BLaER1 (cell line): Measurements from ENCODE around the gene ECE1.

Source experiments
- H3K27ac ChIP-seq: shearing (Covaris generic); formaldehyde crosslinking; 2 replicates; pipeline ENCODE4 v1.8.1; 2022
- H3K27me3 ChIP-seq: shearing (Covaris generic); formaldehyde crosslinking; 2 replicates; pipeline ENCODE4 v1.8.1; 2022
- H3K36me3 ChIP-seq: shearing (Covaris generic); formaldehyde crosslinking; 2 replicates; pipeline ENCODE4 v1.8.1; 2022
- H3K4me1 ChIP-seq: shearing (Covaris generic); formaldehyde crosslinking; 2 replicates; pipeline ENCODE4 v1.8.1; 2022
- H3K4me2 ChIP-seq: shearing (Covaris generic); formaldehyde crosslinking; 2 replicates; pipeline ENCODE4 v1.8.1; 2022
- H3K4me3 ChIP-seq: shearing (Covaris generic); formaldehyde crosslinking; 2 replicates; pipeline ENCODE4 v1.8.1; 2022
- H3K9ac ChIP-seq: shearing (Covaris generic); formaldehyde crosslinking; 2 replicates; pipeline ENCODE4 v1.8.1; 2022
- H3K9me3 ChIP-seq: shearing (Covaris generic); formaldehyde crosslinking; 2 replicates; pipeline ENCODE4 v1.8.1; 2022
- H4K20me1 ChIP-seq: shearing (Covaris generic); formaldehyde crosslinking; 2 replicates; pipeline ENCODE4 v1.8.1; 2022
- Cebpa-rat ChIP-seq: shearing (Covaris generic); IDR thresholded peaks from 2 replicates; pipeline ENCODE4 v1.8.1; 2022

ECE1 gene

GRCh38 chr1:21308847-21309652 is 18.8 kb upstream of the ECE1 start:
- peak overlapping the region; percentile 8; the same call in 1 of the 2 replicates for H3K27ac ChIP-seq
- H3K36me3 ChIP-seq: no peaks in the 10 kb centered on the region
- no peak overlapping the region for H3K4me3 ChIP-seq
- no peaks in the 10 kb centered on the region for H4K20me1 ChIP-seq
- H3K9me3 ChIP-seq: 0 out of 2 replicates have a peak, but pooled peaks cover 7% of the 10 kb centered on the region
- H3K4me2 ChIP-seq: peak overlapping the region; percentile 71
- H3K4me1 ChIP-seq: peaks cover 44% of the 10 kb centered on the region
- no peaks in the 10 kb centered on the region for H3K27me3 ChIP-seq
- H3K9ac ChIP-seq: peak overlapping the region; percentile 6; the same call in 1 of the 2 replicates
- TF ChIP-seq Cebpa-rat: no peak

GRCh38 chr1:21308330-21308729 is 18.1 kb upstream of the ECE1 start:
- peak overlapping the region; percentile 8; the same call in 1 of the 2 replicates for H3K27ac ChIP-seq
- H3K9ac ChIP-seq: no peak overlapping the region; the same call in 1 of the 2 replicates
- peaks cover 47% of the 10 kb centered on the region for H3K4me1 ChIP-seq
- 0 out of 2 replicates have a peak, but pooled peaks cover 7% of the 10 kb centered on the region for H3K9me3 ChIP-seq
- peak overlapping the region; percentile 71 for H3K4me2 ChIP-seq
- H4K20me1 ChIP-seq: no peaks in the 10 kb centered on the region
- no peaks in the 10 kb centered on the region for H3K27me3 ChIP-seq
- H3K4me3 ChIP-seq: no peak overlapping the region
- no peaks in the 10 kb centered on the region for H3K36me3 ChIP-seq
- TF ChIP-seq Cebpa-rat: no peak

GRCh38 chr1:21307663-21308305 is 17.5 kb upstream of the ECE1 start:
- Histone ChIP-seq H4K20me1 (no peaks in the 10 kb centered on the region), H3K36me3 (no peaks in the 10 kb centered on the region), H3K27ac (peak overlapping the region; percentile 8), H3K9me3 (0 out of 2 replicates have a peak, but pooled peaks cover 7% of the 10 kb centered on the region), H3K4me3 (no peak overlapping the region), H3K4me2 (peak overlapping the region; percentile 71), H3K9ac (no peak overlapping the region), H3K4me1 (peaks cover 53% of the 10 kb centered on the region), H3K27me3 (no peaks in the 10 kb centered on the region)
- TF ChIP-seq Cebpa-rat: no peak

- TF ChIP-seq Cebpa-rat: no peak
- 0 out of 2 replicates have a peak, but pooled peaks cover 7% of the 10 kb centered on the region for H3K9me3 ChIP-seq
- no peak overlapping the region for H3K9ac ChIP-seq
Measured at GRCh38 chr1:21307210-21307609, 16.9 kb upstream of the ECE1 start.

GRCh38 chr1:21305900-21306189 is 15.6 kb upstream of the ECE1 start:
- H3K9ac ChIP-seq: no peak overlapping the region
- no peaks in the 10 kb centered on the region for H3K27me3 ChIP-seq
- TF ChIP-seq Cebpa-rat: no peak
- no peak overlapping the region for H3K4me3 ChIP-seq
- no peak overlapping the region for H3K4me2 ChIP-seq
- H3K27ac ChIP-seq: no peak overlapping the region
- no peaks in the 10 kb centered on the region for H3K36me3 ChIP-seq
- 0 out of 2 replicates have a peak, but pooled peaks cover 7% of the 10 kb centered on the region for H3K9me3 ChIP-seq
- H4K20me1 ChIP-seq: no peaks in the 10 kb centered on the region
- H3K4me1 ChIP-seq: peaks cover 54% of the 10 kb centered on the region

More at GRCh38 chr1:21307210-21307609, 16.9 kb upstream of the ECE1 start:
- peak overlapping the region; percentile 8 for H3K27ac ChIP-seq
- H3K27me3 ChIP-seq: no peaks in the 10 kb centered on the region
- H3K36me3 ChIP-seq: no peaks in the 10 kb centered on the region
- H4K20me1 ChIP-seq: no peaks in the 10 kb centered on the region
- H3K4me3 ChIP-seq: no peak overlapping the region
- peak overlapping the region; percentile 71 for H3K4me2 ChIP-seq
- peaks cover 58% of the 10 kb centered on the region for H3K4me1 ChIP-seq

GRCh38 chr1:21305155-21305899 is 15.1 kb upstream of the ECE1 start:
- Histone ChIP-seq H3K4me3 (no peak overlapping the region), H3K36me3 (no peaks in the 10 kb centered on the region)

GRCh38 chr1:21304488-21304887 is 14.2 kb upstream of the ECE1 start:
- TF ChIP-seq Cebpa-rat: no peak
- no peaks in the 10 kb centered on the region for H4K20me1 ChIP-seq

More at GRCh38 chr1:21305155-21305899, 15.1 kb upstream of the ECE1 start:
- TF ChIP-seq Cebpa-rat: no peak
- H3K9ac ChIP-seq: no peak overlapping the region
- H3K27ac ChIP-seq: no peak overlapping the region
- H4K20me1 ChIP-seq: no peaks in the 10 kb centered on the region
- no peaks in the 10 kb centered on the region for H3K27me3 ChIP-seq
- H3K4me2 ChIP-seq: no peak overlapping the region
- H3K4me1 ChIP-seq: peaks cover 54% of the 10 kb centered on the region
- H3K9me3 ChIP-seq: 0 out of 2 replicates have a peak, but pooled peaks cover 4% of the 10 kb centered on the region

GRCh38 chr1:21302747-21303715 is 12.8 kb upstream of the ECE1 start:
- Histone ChIP-seq H3K9ac (no peak overlapping the region), H3K4me2 (peak overlapping the region; percentile 5; the same call in 1 of the 2 replicates), H3K27ac (no peak overlapping the region; the same call in 1 of the 2 replicates)

More at GRCh38 chr1:21304488-21304887, 14.2 kb upstream of the ECE1 start:
- Histone ChIP-seq H3K27ac (no peak overlapping the region), H3K36me3 (no peaks in the 10 kb centered on the region), H3K27me3 (no peaks in the 10 kb centered on the region), H3K4me1 (peaks cover 54% of the 10 kb centered on the region), H3K4me2 (no peak overlapping the region), H3K4me3 (no peak overlapping the region), H3K9me3 (no peaks in the 10 kb centered on the region), H3K9ac (no peak overlapping the region)

More at GRCh38 chr1:21302747-21303715, 12.8 kb upstream of the ECE1 start:
- no peaks in the 10 kb centered on the region for H3K36me3 ChIP-seq
- H3K9me3 ChIP-seq: no peaks in the 10 kb centered on the region
- H3K27me3 ChIP-seq: no peaks in the 10 kb centered on the region
- no peak overlapping the region for H3K4me3 ChIP-seq
- H4K20me1 ChIP-seq: no peaks in the 10 kb centered on the region
- TF ChIP-seq Cebpa-rat: no peak
- H3K4me1 ChIP-seq: peaks cover 54% of the 10 kb centered on the region
